Activated CD8-positive, alpha-beta memory T cell treated with anti-CD3 and anti-CD28 coated beads, Interleukin-2, amount 50 U/mL, for 24 hours (primary cell): ENCODE results near the gene PPP2R5A.

Experiments
- DNase-seq: peaks from one replicate; pipeline ENCODE4 v3.0.0-alpha.2; 2020; ENCODE audit errors: extremely low read depth

Gene PPP2R5A

GRCh38 chr1:212284744-212285684, at the start of gene PPP2R5A:
TSS of gene PPP2R5A (plus strand) at chr1:212285410. CDS start at chr1:212286111, 701 bp downstream.
- peak; percentile 93 for DNase-seq

DNA sequence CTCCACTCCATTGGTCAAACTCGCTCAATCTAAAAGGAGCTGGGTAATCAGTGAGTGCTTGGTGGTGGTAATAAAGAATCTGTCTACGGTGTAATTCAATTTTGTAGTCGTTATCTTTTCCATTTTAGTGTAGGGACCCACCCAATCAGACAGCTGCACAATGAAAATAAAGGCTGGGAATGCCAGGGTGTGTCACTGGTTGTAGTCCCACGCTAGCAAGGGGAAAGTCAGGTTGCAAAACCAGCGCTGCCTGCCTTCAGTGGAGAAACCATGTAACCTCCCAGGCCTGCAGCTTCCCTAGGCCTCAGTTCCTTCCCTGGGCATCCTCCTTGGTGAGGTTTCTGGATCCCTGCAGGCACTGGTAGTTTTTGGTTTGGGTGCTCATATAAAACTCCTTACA, 49.4 kb upstream of the PPP2R5A start:
- DNase-seq, result no peak

GRCh38 chr1:212236664-212237220, 48.5 kb upstream of the PPP2R5A start:
- DNase-seq, result no peak

- DNase-seq, result no peak
Observed at GRCh38 chr1:212237651-212238050, 47.6 kb upstream of the PPP2R5A start.

- DNase-seq, result no peak
Observed at GRCh38 chr1:212238552-212238951, 46.7 kb upstream of the PPP2R5A start.

- no peak for DNase-seq
Observed at GRCh38 chr1:212241501-212241900, 43.7 kb upstream of the PPP2R5A start.

GRCh38 chr1:212241957-212242287, 43.3 kb upstream of the PPP2R5A start:
- no peak for DNase-seq

DNA sequence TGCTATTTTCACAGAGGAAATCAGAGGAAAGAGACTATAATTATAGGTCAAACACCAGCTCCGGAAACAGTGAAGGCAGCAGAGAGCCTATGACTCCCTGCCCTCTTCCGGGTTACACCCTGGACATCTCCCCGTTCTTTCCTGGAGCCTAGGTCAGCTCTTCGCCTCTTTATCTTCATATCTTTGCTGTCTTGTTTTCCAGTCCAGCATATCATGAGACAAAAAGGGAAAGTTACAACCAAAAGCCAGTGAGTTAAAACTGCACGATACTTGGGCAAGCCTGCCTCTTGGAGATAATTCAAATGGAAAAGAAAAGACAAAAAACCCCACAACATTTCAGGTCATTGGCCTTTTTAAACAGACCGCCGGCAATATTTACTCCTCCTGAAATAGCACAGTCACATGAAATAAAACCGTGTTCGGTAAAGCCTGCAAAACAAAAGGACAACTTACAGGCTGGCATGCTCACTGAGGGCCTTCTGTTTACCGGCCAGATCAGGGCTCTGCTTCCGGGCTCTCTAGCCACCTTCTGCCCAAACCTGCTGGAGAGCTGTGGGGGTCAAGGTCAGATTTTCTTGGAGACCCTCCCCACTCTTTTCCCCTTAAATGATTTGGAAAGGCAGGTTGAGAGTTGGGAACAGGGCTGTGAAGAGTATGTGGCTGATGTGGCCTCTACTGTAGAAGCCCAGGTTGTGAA, 42.8 kb upstream of the PPP2R5A start:
- DNase-seq, result no peak

GRCh38 chr1:212242985-212243308, 42.3 kb upstream of the PPP2R5A start:
- DNase-seq, result no peak

GRCh38 chr1:212244441-212244840, 40.8 kb upstream of the PPP2R5A start:
- DNase-seq, result no peak

GRCh38 chr1:212247179-212247721, 38.0 kb upstream of the PPP2R5A start:
- no peak for DNase-seq

GRCh38 chr1:212247988-212248387, 37.2 kb upstream of the PPP2R5A start:
- DNase-seq, result no peak

DNA sequence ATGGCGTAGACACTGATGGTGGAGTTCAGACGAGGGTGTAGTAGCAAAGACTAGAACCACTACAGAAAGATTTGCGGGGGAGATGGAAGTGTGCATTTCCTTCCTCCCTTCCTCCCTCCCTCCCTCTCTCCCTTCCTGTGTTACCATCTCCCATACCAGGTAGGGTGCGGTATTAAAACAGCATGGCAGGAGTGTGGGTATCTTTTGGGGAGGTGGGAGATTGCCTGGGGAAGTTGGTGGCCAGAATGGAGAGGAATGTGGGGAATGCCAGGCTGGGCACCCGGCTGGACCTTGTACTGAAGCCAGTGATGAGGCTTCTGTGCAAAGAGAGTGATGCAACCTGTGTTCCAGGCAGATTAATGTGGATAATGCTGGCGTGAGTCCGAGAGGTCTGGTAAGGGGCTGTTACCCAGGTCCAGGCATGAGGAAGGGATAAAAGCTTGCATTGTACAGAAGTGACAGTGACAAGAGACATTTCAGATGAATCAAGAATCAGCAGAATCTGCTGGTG, 30.3 kb upstream of the PPP2R5A start:
- no peak for DNase-seq

DNA sequence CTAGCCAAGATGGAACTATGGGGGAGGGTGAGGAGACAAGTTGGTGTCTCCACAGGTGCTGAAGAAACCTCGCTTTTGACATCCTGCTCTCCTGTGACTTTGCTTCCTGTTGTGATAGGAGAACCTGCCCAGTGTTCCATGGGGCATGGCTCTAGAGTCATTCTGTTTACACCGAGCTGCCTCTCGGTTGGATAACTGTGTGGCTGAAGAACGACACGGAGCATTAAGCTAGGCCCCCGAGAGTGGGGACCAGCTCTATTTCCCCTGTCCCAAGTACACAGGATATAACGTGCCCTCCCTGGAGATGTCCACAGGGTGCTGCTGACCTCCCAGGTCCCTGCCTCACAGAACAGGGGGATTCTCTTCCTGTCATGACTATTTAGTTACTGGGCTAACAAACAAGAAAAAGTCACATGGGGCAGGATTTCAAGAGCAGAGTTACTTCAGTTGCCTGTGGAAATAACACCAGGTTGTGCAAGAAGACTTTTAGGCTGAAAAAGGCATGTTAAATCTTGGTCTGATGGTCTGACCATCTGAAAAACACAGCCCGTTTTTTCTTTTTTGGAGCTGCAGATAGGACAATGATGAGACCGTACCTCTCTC, 29.4 kb upstream of the PPP2R5A start:
- no peak for DNase-seq

- DNase-seq, result no peak
Observed at GRCh38 chr1:212256369-212256768, 28.8 kb upstream of the PPP2R5A start.

DNA sequence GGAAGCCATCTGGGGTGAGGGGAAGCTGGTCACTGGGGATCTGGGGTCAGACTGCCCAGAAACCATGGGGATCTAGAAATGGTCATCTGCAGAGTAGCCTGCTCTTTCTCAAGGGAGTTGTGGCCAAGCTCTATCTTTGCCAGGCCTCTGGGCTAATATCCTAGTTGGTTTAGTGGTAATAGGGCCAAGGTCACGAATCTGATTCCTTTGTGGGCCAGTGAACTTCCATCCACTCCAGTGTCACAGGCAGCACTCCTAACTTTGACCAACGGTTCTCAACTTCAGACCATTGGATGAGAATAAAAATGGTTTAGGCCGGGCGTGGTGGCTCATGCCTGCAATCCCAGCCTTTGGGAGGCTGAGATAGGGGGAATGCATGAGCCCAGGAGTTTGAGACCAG, 28.1 kb upstream of the PPP2R5A start:
- no peak for DNase-seq

GRCh38 chr1:212259693-212260480, 25.3 kb upstream of the PPP2R5A start:
- DNase-seq, result no peak

GRCh38 chr1:212260557-212261355, 24.5 kb upstream of the PPP2R5A start:
- DNase-seq, result no peak

GRCh38 chr1:212261361-212261929, 23.8 kb upstream of the PPP2R5A start:
- DNase-seq, result no peak

DNA sequence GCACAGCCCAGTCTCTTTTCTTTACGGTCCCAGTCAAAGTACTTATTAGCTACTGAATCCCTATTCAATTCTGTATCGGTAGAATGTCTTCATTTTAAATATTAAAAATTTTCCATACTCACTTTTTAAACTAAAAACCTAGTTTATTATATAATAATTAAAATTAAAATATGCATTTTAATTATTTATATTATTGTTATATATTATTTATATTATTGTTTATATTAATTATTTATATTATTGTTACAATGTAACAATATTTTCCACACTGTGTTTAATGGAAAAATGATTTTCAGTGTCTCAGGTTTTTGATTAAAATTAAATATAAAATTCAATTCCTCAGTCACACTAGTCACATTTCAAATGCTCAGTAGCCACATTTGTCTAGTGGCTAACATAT, 18.2 kb upstream of the PPP2R5A start:
- DNase-seq, result no peak
